Tibial nerve (tissue), 4 donors: ENCODE results near the gene TRIP11. TPM values are rescaled to one million over a fixed set of nuclear protein-coding genes. Genes with fewer than 3 reads are reported as not detected.

Experiments
- DNase-seq, 2 donors: peaks; one replicate each; pipeline ENCODE4 v3.0.0-alpha.2; 2019; ENCODE audit warnings: low spot score in 2 of 2
- H3K27ac ChIP-seq, 4 donors: fragments of 200-600 bp; sonication (generic) in 3 of 4; one replicate each; pipeline ENCODE4 v1.5.1; 2017 to 2019; ENCODE audit warnings: mild to moderate bottlenecking in 1 of 4
- H3K27me3 ChIP-seq, 2 donors: fragments of 200-600 bp; sonication (generic) in 1 of 2; one replicate each; pipeline versions ENCODE4 v1.5.1 to v1.6.0; 2017 to 2019
- H3K36me3 ChIP-seq, 3 donors: fragments of 200-600 bp; sonication (generic); one replicate each; pipeline ENCODE4 v1.5.1; 2018 to 2019
- H3K4me1 ChIP-seq, 4 donors: fragments of 200-600 bp; sonication (generic) in 3 of 4; one replicate each; pipeline ENCODE4 v1.5.1; 2017 to 2019
- H3K4me3 ChIP-seq, 4 donors: fragments of 200-600 bp; sonication (generic) in 3 of 4; one replicate each; pipeline ENCODE4 v1.5.1; 2017 to 2019; ENCODE audit warnings: mild to moderate bottlenecking in 1 of 4, moderate library complexity in 1 of 4
- H3K9me3 ChIP-seq, 4 donors: fragments of 200-600 bp; sonication (generic) in 3 of 4; one replicate each; pipeline ENCODE4 v1.5.1; 2017 to 2019
- CTCF ChIP-seq, 5 experiments: fragments of 200-600 bp in 3 of 5; fragments of 450-650 bp in 2 of 5; sonication (generic) in 3 of 5; IDR thresholded peaks; one replicate each; pipeline ENCODE4 v1.5.1; 2016 to 2019; ENCODE audit warnings: antibody characterized with exemption in 5 of 5, mild to moderate bottlenecking in 3 of 5, moderate library complexity in 2 of 5
- EP300 ChIP-seq, 2 donors: sonication (generic); formaldehyde crosslinking; IDR thresholded peaks; one replicate each; pipeline ENCODE4 v1.6.1; 2017; ENCODE audit warnings: antibody characterized with exemption in 2 of 2, mild to moderate bottlenecking in 1 of 2
- POLR2A ChIP-seq, 2 donors: fragments of 450-650 bp; IDR thresholded peaks; one replicate each; pipeline ENCODE4 v1.6.1; 2017; ENCODE audit warnings: antibody characterized with exemption in 2 of 2, mild to moderate bottlenecking in 2 of 2, moderate library complexity in 2 of 2
- WGBS, 2 donors: methylation state at CpG; one replicate each; pipeline ENCODE4 v1.1.5; 2018; 5-methylcytosine and 5-hydroxymethylcytosine counted together
- total RNA-seq, 4 donors: library from RNA; depleted of rRNA; stranded (reverse); fragments of >200 nt; gene quantifications; one replicate each; pipeline ENCODE4 v1.1.0, GENCODE V29; 2016

The TRIP11 gene
- total RNA-seq, 4 donors from 2014 or later: 26.9 to 33.5 (median 33.3) TPM

- Histone ChIP-seq H3K4me1 (peaks cover 0 to 28% (median 0%) of the 10 kb centered on the region in 4 donors), H3K9me3 (no peaks in the 10 kb centered on the region), H3K36me3 (peaks cover 0 to 34% (median 7%) of the 10 kb centered on the region in 3 donors), H3K27ac (no peak overlapping the region), H3K27me3 (no peaks in the 10 kb centered on the region), H3K4me3 (no peak overlapping the region)
- DNase-seq: no peak
- TF ChIP-seq POLR2A (IDR thresholded peaks at IDR 0.05): no peak
- 62 to 72% methylated on average over 4 of the region's 4 CpGs for WGBS, 2 donors
Observed at GRCh38 chr14:91983588-91983987, 56.3 kb downstream of the TRIP11 start.

DNA sequence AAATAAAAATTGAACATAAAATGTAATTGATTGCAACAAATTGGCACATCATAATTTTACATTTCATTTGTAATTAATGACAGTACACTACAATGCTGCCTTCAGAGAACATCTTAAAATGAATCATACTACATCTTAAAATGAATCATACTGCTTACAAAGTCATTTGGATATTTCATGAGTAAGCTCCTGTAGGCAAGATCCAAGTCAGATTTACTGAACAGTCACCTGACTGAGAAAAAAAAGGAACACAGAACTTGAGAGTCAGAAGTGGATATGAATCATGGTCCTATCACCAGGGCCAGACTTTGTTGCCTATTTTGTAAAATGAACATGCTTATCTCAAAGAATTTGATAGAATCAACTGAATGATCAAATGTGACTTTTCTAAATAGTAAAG lies 59.7 kb downstream of the TRIP11 start:
- H3K36me3 ChIP-seq: peaks cover 0 to 32% (median 0%) of the 10 kb centered on the region in 3 donors
- TF ChIP-seq CTCF (IDR thresholded peaks at IDR 0.05) (no peak), EP300 (IDR thresholded peaks at IDR 0.05) (peak in 1 of 2 donors; percentile 49)
- H3K9me3 ChIP-seq: no peaks in the 10 kb centered on the region
- H3K27ac ChIP-seq: no peak overlapping the region
- no peak for DNase-seq
- no peak overlapping the region for H3K4me3 ChIP-seq
- H3K4me1 ChIP-seq: peaks cover 0 to 12% (median 0%) of the 10 kb centered on the region in 4 donors
- no peaks in the 10 kb centered on the region for H3K27me3 ChIP-seq

DNA sequence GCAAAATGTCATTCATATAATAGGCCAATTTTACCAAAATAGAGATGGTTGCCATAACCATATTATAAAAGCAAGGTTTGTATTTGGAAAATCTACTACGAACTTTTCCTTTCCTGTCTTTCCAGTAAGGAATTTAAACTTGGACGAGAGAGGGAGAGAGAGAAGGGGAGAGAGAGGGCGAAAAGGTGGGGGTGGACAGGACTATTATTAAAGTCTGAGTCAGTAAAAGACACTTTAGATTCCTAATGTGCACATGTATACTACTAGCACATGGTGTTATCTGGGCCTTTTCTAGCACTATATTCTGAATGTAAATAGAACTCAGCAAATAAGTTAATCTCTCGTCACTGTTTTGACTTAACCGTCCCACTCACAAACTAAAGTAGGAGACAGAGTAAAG lies 62.0 kb downstream of the TRIP11 start:
- Histone ChIP-seq H3K9me3 (no peaks in the 10 kb centered on the region), H3K27me3 (no peaks in the 10 kb centered on the region), H3K36me3 (peaks cover 0 to 42% (median 0%) of the 10 kb centered on the region in 3 donors), H3K4me3 (no peak overlapping the region), H3K4me1 (peaks cover 0 to 8% (median 0%) of the 10 kb centered on the region in 4 donors), H3K27ac (no peak overlapping the region)
- WGBS, 2 donors: 86 to 90% methylated on average over 5 of the region's 5 CpGs
- DNase-seq: no peak
- TF ChIP-seq POLR2A (IDR thresholded peaks at IDR 0.05) (no peak), CTCF (IDR thresholded peaks at IDR 0.05) (no peak), EP300 (IDR thresholded peaks at IDR 0.05) (no peak)

DNA sequence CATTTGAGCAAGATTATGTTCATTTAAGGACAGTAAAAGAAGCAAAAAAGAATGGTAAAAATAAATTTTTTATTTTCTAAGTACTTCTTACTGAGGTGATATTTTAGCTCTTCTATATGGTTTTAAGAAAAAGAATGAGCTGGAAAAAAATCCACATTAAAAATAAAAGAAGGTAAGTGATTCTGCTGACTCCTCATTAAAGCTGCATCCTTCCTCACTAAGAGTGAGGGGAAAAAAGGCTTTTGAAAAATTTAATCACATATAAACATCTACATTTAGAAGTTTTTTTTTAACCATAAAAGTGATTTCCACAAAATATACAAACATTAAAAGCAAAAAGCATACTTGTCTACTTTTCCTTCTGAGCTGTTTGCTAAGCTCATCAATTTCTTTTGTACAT lies 64.1 kb downstream of the TRIP11 start:
- peaks cover 0 to 52% (median 0%) of the 10 kb centered on the region in 3 donors for H3K36me3 ChIP-seq
- no peaks in the 10 kb centered on the region for H3K27me3 ChIP-seq
- H3K27ac ChIP-seq: no peak overlapping the region
- no peak for TF ChIP-seq EP300 (IDR thresholded peaks at IDR 0.05)
- no peak for TF ChIP-seq CTCF (IDR thresholded peaks at IDR 0.05)
- TF ChIP-seq POLR2A (IDR thresholded peaks at IDR 0.05): no peak
- DNase-seq: no peak
- no peak overlapping the region for H3K4me3 ChIP-seq
- H3K4me1 ChIP-seq: peaks cover 0 to 8% (median 0%) of the 10 kb centered on the region in 4 donors
- H3K9me3 ChIP-seq: no peaks in the 10 kb centered on the region

- DNase-seq: no peak
- TF ChIP-seq POLR2A (IDR thresholded peaks at IDR 0.05): no peak
- no peak for TF ChIP-seq CTCF (IDR thresholded peaks at IDR 0.05)
- Histone ChIP-seq H3K4me1 (no peaks in the 10 kb centered on the region), H3K36me3 (peaks cover 0 to 64% (median 0%) of the 10 kb centered on the region in 3 donors), H3K4me3 (no peak overlapping the region), H3K27me3 (no peaks in the 10 kb centered on the region), H3K27ac (no peak overlapping the region), H3K9me3 (no peaks in the 10 kb centered on the region)
- WGBS, 2 donors: 96 to 98% methylated on average over 2 of the region's 2 CpGs
Observed at GRCh38 chr14:91971188-91971778, 68.6 kb downstream of the TRIP11 start.

- Histone ChIP-seq H3K27me3 (no peaks in the 10 kb centered on the region), H3K36me3 (peaks cover 0 to 46% (median 0%) of the 10 kb centered on the region in 3 donors), H3K4me1 (peaks cover 0 to 7% (median 0%) of the 10 kb centered on the region in 4 donors), H3K27ac (no peak overlapping the region), H3K4me3 (no peak overlapping the region), H3K9me3 (no peaks in the 10 kb centered on the region)
- no peak for DNase-seq
- 82 to 83% methylated on average over 6 of the region's 6 CpGs for WGBS, 2 donors
- no peak for TF ChIP-seq CTCF (IDR thresholded peaks at IDR 0.05)
- no peak for TF ChIP-seq EP300 (IDR thresholded peaks at IDR 0.05)
- TF ChIP-seq POLR2A (IDR thresholded peaks at IDR 0.05): no peak
Observed at GRCh38 chr14:91968280-91968679, 71.6 kb downstream of the TRIP11 start.
